Stimulated activated naive CD8-positive, alpha-beta T cell treated with anti-CD3 and anti-CD28 coated beads, Interleukin-15, Interleukin-2, amounts not matched to agents 100 ng/mL and 50 ng/mL, for 24 hours (primary cell): ENCODE results near the gene AKR1C1.
"Not testable (repeated sequence)": the region's sequence is repeated elsewhere in the genome, so short reads cannot be mapped to it uniquely, and the experiment has no call there.

Source experiments
- H3K27ac Mint-ChIP-seq: one replicate; pipeline ENCODE4 v1.8.0; 2021; ENCODE audit warnings: mild to moderate bottlenecking, mixed read lengths
- H3K27me3 Mint-ChIP-seq: one replicate; pipeline ENCODE4 v1.8.0; 2021; ENCODE audit warnings: mixed read lengths
- H3K36me3 Mint-ChIP-seq: one replicate; pipeline ENCODE4 v1.8.0; 2021; ENCODE audit warnings: low read depth, mixed read lengths
- H3K4me1 Mint-ChIP-seq: one replicate; pipeline ENCODE4 v1.8.0; 2021; ENCODE audit warnings: low read depth, mixed read lengths
- H3K4me3 Mint-ChIP-seq: one replicate; pipeline ENCODE4 v1.8.0; 2021; ENCODE audit warnings: mild to moderate bottlenecking, mixed read lengths
- H3K9me3 Mint-ChIP-seq: one replicate; pipeline ENCODE4 v1.8.0; 2021; ENCODE audit warnings: mixed read lengths

The AKR1C1 gene

DNA sequence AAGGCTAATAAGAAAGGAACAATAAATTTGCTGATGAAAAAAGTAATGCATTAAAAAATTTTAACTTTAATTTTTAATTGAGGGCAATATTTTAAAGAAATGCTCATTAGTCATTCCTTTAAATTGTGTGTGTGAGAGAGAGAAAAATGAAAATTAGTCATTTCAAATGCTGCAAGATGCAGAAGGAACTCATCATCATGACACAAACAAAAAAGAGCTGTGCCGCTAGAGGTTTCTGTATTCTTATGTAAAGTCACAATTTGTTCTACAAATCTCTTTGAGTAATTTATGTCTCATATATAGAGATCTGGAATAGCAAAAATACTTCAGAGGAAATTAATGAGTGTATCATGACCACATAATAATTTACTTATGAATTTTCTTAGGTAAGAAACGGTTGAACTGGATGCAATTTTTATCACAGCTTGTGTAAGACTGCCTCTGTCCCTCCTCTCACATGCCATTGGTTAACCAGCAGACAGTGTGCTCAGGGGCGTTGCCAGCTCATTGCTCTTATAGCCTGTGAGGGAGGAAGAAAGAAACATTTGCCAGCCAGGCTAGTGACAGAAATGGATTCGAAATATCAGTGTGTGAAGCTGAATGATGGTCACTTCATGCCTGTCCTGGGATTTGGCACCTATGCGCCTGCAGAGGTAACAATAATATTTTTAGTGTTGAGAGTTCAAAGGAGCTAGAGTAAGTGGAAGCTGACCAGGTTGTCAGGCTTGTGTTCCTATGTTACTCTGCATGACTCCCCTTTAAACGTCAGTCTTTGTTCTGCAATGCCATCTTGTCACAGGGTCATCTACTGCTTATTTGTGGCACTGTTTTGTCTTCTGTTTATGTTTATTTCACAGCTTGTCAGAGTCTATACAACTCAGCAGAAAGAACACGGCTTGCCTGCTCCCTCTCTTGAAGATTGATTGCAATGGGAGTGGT is at the start of gene AKR1C1:
TSS of gene AKR1C1 (plus strand) at position 540 of the 939 bp plus-strand sequence. CDS start at position 570, 30 bp downstream.
- H3K4me1 Mint-ChIP-seq, H3K4me3 Mint-ChIP-seq, H3K27ac Mint-ChIP-seq, H3K27me3 Mint-ChIP-seq, H3K36me3 Mint-ChIP-seq, H3K9me3 Mint-ChIP-seq: not testable (repeated sequence)

DNA sequence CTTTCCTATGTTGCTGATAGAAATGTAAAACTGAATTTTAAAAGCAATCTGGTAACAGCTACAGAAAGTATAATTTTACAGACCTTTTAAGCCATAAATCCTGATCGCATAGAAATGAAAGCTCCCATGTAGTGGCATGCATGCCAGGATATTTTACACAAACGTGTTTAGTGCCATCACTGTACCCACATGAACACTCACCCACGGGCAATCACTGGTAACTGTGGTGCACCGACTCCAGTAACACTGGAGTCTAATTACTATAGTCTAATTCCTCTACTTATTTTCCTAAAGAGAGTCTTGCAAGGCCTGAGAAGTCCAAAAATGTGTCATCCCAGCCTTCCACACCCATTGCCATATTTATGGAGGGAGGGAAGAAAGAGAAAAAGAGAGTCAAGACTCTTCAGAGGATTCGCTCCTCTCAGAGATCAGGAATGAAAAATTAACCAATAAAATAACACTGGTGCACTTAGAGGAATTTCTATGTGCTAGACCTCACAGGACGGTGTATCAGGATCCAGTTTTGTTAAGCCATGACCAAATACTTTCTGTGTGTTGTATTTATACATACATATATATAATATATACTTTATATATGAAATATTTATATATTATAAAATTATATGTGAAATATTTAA is 48.9 kb upstream of the AKR1C1 start:
- H3K36me3 Mint-ChIP-seq, result no peaks in the 10 kb centered on the region
- H3K27me3 Mint-ChIP-seq, result no peaks in the 10 kb centered on the region
- H3K4me3 Mint-ChIP-seq, result no peak overlapping the region
- H3K27ac Mint-ChIP-seq, result no peak overlapping the region
- no peaks in the 10 kb centered on the region for H3K4me1 Mint-ChIP-seq
- H3K9me3 Mint-ChIP-seq, result no peaks in the 10 kb centered on the region

DNA sequence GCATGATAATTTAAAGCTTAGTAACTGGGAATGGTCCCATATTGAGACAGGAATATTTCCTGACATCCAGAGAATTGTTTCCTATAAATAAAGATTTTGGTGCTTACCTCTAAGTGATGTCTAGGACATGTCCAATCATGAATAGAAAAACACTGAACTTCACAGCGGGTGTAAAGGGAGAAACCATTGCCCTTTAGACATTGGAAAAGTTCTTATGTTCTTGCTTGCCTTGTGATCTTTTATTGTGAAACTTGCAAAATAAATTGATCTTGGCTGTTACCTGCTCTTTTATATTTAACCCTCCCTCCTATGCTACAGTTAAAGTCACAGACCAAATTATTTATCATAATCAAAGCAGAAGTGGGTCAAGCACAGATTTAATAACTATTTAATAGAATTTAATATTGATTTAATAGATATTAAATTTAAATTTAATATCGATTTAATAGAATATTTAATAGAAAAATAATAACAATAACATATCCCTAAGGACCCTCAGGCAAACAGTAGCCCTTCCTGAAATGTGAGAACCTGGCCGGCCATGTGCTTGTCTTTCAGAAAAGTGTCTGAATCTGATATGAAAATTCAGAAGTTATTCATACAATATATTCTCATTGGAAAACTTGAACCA is 47.0 kb upstream of the AKR1C1 start:
- Mint-ChIP-seq H3K4me1 (no peaks in the 10 kb centered on the region), H3K27ac (no peak overlapping the region), H3K4me3 (no peak overlapping the region), H3K36me3 (no peaks in the 10 kb centered on the region), H3K9me3 (no peaks in the 10 kb centered on the region), H3K27me3 (no peaks in the 10 kb centered on the region)

DNA sequence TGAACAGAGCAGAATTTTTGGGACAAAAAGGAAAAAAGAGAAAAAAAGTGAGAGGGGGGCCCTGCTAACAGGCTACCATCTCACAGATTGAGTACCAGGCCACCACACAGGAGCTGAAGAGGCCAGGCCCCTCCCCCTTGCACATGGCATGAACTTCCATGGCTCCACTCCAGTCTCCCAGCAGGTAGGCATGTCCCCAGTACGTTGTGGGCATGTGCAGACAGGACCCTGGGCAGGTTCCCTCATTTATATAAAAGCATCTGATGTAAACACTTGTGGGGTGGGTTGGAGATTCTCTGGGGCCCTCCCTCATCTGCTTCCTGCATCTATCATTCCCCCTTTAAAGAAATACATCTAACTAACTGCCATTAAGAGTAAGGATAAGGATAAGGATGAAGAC is 45.0 kb upstream of the AKR1C1 start:
- Mint-ChIP-seq H3K27me3 (peaks cover 8% of the 10 kb centered on the region), H3K4me1 (no peaks in the 10 kb centered on the region), H3K27ac (no peak overlapping the region), H3K36me3 (no peaks in the 10 kb centered on the region), H3K9me3 (no peaks in the 10 kb centered on the region), H3K4me3 (no peak overlapping the region)

DNA sequence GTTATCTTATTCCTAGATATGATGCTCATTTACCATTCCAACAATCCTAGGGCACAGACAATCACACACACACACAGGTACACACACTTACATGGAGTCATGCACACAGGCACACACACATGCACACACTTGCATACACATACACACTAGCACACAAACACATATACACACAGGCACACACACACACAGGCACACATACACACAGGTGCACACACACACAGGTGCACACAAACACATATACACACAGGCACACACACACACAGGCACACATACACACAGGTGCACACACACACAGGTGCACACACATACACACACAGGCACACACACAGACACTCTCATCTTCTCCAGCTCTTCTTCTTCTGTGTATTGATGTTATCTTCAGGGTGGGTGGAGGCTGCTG is 38.7 kb upstream of the AKR1C1 start:
- H3K9me3 Mint-ChIP-seq, result peaks cover 25% of the 10 kb centered on the region
- not testable (repeated sequence) for H3K27ac Mint-ChIP-seq, H3K4me1 Mint-ChIP-seq, H3K36me3 Mint-ChIP-seq, H3K27me3 Mint-ChIP-seq, H3K4me3 Mint-ChIP-seq

DNA sequence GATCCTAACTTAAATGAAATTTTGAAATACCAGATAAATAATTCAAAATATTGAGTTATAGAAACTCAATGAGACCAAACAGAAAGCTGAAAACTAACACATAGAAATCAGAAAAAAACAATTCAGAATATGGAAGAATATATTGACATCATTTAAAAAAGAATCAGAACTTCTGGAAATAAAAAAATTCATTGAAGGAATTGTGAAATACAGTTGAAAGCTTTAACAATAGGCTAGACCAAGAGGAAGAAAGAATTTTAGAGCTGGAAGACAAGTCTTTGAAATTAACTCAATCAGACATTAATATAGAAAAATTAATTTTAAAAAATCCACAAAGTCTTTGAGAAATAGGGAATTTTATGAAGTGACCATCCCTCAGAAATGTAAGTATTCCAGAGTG is 36.8 kb upstream of the AKR1C1 start:
- H3K9me3 Mint-ChIP-seq, result peaks cover 31% of the 10 kb centered on the region
- no peak overlapping the region for H3K27ac Mint-ChIP-seq
- H3K4me3 Mint-ChIP-seq, result no peak overlapping the region
- H3K27me3 Mint-ChIP-seq, result peaks cover 8% of the 10 kb centered on the region
- H3K36me3 Mint-ChIP-seq, result no peaks in the 10 kb centered on the region
- no peaks in the 10 kb centered on the region for H3K4me1 Mint-ChIP-seq

DNA sequence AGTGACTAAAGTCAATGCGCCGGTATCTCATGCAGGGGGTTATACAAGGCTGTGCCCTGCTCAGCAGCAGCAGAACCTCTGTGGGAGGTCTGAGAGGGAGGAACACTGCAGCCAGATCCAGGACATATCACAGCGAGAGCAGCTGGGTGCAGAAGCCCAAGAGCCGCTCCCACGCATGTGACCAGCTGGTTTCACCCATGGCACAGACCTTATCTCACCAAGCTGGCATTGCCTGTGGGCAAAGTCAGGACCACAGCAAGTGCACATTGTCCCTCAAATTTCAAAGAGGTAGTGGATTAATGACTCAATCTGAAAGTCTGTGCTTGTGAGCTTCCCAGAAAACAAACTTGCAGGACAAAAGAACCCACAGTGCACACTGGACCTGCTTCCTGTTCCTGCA is 31.6 kb upstream of the AKR1C1 start:
- peaks cover 17% of the 10 kb centered on the region for H3K9me3 Mint-ChIP-seq
- no peaks in the 10 kb centered on the region for H3K36me3 Mint-ChIP-seq
- no peaks in the 10 kb centered on the region for H3K4me1 Mint-ChIP-seq
- no peak overlapping the region for H3K4me3 Mint-ChIP-seq
- H3K27me3 Mint-ChIP-seq, result peaks cover 3% of the 10 kb centered on the region
- no peak overlapping the region for H3K27ac Mint-ChIP-seq

DNA sequence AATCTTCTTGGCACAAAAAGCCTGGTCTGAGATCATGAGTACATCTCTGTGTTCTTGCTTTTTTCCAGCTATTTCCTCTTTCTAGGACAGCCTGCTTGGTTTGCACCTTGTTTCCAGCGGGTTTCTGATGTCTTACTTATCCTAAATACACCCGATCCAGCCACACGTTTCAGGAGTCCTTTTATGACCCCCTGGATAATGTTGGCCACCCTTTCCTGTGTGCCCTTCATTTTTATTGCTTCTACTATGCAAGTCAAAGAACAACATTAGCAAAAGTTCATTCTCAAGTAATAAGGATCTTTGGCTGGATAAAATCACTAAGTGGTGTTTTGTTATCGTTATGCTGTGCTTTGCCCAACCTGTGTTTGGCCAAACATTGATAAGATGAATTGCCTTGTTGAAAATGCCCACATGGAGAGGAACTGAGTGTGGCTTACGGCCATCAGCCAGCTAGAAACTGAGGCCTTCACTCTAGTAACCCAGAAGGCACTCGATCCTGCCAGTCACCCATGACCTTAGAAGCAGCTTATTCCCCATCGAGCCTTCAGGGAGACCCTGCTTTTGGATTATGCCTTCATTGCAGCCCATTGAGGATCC is 28.7 kb upstream of the AKR1C1 start:
- Mint-ChIP-seq H3K4me1 (no peaks in the 10 kb centered on the region), H3K4me3 (no peak overlapping the region), H3K27ac (no peak overlapping the region), H3K9me3 (peaks cover 9% of the 10 kb centered on the region), H3K36me3 (no peaks in the 10 kb centered on the region), H3K27me3 (peaks cover 9% of the 10 kb centered on the region)

DNA sequence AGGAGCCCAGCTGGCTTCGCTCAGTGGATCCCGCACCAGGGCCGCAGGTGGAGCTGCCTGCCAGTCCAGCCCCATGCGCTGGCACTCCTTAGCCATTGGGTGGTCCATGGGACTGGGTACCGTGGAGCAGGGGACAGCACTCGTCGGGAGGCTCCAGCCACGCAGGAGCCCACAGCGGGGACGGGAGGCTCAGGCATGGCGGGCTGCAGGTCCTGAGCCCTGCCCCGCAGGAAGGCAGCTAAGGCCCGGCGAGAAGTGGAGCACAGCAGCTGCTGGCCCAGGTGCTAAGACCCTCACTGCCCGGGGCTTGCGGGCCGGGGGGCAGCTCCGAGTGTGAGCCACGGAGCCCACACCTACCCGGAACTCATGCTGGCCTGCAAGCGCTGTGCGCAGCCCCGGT is 25.9 kb upstream of the AKR1C1 start:
- peaks cover 4% of the 10 kb centered on the region for H3K9me3 Mint-ChIP-seq

DNA sequence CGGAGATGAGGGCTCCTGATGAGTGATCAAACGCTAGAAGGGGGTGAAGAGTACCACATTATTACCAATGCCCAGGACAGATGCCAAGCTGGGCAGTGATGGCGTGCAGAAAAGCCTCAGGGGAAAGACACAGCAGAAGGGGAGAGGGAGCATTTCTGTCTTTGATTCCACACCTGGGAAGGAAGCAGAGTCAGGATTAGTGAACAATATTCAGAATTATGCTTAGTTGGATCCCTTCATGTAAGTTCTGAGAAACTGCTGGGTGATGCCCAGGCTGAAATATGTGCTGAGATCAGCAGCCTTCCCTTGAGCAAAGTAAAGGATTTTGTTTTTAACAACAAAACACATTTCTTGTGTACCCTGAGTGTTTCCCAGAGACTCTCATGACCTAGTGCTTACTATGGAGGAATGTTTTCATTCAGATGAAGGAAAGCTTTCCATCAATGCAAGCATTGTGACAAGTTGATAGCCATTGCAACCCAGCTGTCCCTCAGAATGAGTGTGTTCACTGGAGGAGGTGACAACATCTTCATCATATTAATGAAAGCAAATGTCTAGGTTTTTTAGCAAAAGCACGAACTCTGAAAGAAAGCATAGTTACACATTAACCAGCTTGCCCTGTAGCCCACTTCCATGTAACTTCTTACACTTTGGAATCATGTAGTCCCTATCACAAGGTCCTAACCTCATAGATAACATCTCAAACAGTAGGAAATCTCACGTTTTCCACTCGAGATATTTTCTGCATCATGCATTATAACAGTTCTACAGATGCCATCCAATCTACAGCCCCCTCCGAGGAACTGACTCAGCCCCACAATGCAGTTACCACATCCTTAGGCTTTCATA is 23.8 kb upstream of the AKR1C1 start:
- no peaks in the 10 kb centered on the region for H3K36me3 Mint-ChIP-seq
- no peak overlapping the region for H3K27ac Mint-ChIP-seq
- H3K4me3 Mint-ChIP-seq, result no peak overlapping the region
- peaks cover 9% of the 10 kb centered on the region for H3K27me3 Mint-ChIP-seq
- H3K4me1 Mint-ChIP-seq, result no peaks in the 10 kb centered on the region
- H3K9me3 Mint-ChIP-seq, result peaks cover 4% of the 10 kb centered on the region

More for the DNA sequence above, 25.9 kb upstream of the AKR1C1 start:
- Mint-ChIP-seq H3K4me1 (no peaks in the 10 kb centered on the region), H3K36me3 (no peaks in the 10 kb centered on the region), H3K27ac (no peak overlapping the region), H3K27me3 (peaks cover 9% of the 10 kb centered on the region), H3K4me3 (no peak overlapping the region)

DNA sequence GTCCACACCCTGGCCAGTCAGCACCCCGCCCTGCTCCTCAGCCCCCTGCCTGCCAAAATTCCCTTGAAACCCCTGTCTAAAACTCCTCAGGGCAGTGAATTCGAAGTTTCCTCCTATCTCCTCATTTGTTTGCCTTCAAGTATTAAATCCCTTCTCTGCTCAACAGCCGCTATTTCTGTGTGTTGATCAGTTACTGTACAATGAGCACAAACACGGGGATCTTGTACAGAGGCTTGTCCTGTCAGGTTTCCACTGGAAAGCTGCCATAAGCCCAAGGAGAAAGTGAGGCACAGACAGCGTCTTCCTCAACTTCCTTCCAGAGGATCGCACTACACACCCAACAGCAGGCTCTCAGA is 23.2 kb upstream of the AKR1C1 start:
- not testable (repeated sequence) for H3K4me3 Mint-ChIP-seq, H3K27me3 Mint-ChIP-seq, H3K27ac Mint-ChIP-seq, H3K4me1 Mint-ChIP-seq, H3K36me3 Mint-ChIP-seq, H3K9me3 Mint-ChIP-seq

DNA sequence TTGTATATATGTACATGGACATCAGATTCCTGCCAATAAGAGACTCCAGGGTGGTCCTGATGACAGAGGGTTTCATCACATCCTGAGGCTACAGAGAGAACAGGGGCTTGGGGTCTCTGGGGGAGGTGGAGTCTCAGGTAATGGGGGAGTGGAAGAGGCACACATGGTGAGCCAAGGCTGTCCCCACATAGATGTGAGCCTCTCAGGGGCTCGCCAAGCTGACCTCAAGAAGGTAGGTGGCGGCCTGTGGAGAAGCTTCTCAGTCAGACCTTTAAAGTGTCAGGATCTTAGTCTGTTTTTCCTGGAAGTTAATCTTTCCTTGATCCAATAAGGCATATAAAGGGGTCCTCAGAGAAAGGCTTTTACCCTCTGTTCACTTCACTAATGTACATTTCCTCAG is 22.3 kb upstream of the AKR1C1 start:
- not testable (repeated sequence) for H3K4me1 Mint-ChIP-seq, H3K9me3 Mint-ChIP-seq, H3K36me3 Mint-ChIP-seq, H3K4me3 Mint-ChIP-seq, H3K27me3 Mint-ChIP-seq, H3K27ac Mint-ChIP-seq

DNA sequence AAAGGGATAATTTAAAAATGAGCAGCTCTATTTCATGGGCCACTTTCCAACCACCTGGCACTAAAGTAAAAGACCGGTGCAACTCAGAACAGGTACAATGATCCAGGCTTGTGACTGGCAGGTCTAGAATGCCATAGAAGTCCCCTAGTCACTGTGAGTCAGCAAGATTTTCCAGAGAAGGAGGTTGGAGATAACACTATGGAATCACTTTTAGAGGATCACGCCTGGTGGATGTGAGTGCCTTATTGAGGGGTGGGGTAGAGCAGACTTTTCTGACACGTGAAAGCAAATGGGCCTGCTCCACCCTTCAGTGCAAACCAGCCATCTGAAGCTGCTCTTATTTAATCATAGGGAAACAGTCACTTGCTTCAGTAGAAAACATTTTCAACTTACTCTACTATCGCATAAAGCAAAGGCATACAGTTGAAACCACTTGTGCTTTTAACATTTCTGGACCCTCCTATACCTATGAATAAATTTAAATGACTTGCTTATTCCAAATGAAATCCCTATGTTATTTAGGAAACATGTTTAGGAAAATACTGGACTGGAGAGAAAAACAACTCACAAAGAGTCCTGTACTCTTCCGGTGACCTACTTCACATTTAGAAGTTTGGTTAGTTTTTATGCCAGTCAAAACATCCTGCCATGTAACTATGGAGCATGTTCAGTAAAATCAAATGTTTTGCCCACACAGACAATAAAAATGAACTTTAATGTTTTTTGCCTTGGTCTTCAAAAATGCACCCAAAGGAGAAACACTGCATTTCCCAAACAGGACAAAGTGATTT is 21.5 kb upstream of the AKR1C1 start:
- H3K27ac Mint-ChIP-seq, result no peak overlapping the region
- no peak overlapping the region for H3K4me3 Mint-ChIP-seq
- H3K36me3 Mint-ChIP-seq, result no peaks in the 10 kb centered on the region
- H3K27me3 Mint-ChIP-seq, result peaks cover 6% of the 10 kb centered on the region
- no peaks in the 10 kb centered on the region for H3K4me1 Mint-ChIP-seq
- H3K9me3 Mint-ChIP-seq, result no peaks in the 10 kb centered on the region

DNA sequence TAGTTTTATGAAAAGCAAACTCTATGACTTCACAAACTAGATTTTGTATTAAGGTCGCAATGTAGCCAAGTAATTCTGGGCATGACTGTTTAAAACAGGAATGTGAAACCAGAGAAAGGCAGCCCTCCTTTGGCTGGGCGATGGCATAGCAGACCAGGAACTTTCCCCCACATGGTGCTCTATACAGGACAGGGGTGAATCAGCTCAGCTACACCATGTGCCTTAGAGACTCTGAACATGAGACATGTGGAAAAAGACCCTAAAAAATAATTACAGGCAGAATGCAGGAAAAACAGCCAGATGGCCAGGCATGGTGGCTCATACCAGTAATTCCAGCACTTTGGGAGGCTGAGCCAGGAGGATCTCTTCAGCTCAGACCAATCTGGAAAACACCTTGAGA is 20.3 kb upstream of the AKR1C1 start:
- H3K4me3 Mint-ChIP-seq, H3K36me3 Mint-ChIP-seq, H3K27me3 Mint-ChIP-seq, H3K9me3 Mint-ChIP-seq, H3K4me1 Mint-ChIP-seq, H3K27ac Mint-ChIP-seq: not testable (repeated sequence)
